ENCODE data around the gene ZNF654. TPM values are rescaled to one million over a fixed set of nuclear protein-coding genes. Genes with fewer than 3 reads are reported as not detected.
A peak's percentile ranks its signal among the peaks of the same experiment; 100 is the strongest.
"Not testable (repeated sequence)": the region's sequence is repeated elsewhere in the genome, so short reads cannot be mapped to it uniquely, and the experiment has no call there.

ZNF654 gene
- 11.2 and 13.6 TPM in 2 replicates for total RNA-seq

DNA sequence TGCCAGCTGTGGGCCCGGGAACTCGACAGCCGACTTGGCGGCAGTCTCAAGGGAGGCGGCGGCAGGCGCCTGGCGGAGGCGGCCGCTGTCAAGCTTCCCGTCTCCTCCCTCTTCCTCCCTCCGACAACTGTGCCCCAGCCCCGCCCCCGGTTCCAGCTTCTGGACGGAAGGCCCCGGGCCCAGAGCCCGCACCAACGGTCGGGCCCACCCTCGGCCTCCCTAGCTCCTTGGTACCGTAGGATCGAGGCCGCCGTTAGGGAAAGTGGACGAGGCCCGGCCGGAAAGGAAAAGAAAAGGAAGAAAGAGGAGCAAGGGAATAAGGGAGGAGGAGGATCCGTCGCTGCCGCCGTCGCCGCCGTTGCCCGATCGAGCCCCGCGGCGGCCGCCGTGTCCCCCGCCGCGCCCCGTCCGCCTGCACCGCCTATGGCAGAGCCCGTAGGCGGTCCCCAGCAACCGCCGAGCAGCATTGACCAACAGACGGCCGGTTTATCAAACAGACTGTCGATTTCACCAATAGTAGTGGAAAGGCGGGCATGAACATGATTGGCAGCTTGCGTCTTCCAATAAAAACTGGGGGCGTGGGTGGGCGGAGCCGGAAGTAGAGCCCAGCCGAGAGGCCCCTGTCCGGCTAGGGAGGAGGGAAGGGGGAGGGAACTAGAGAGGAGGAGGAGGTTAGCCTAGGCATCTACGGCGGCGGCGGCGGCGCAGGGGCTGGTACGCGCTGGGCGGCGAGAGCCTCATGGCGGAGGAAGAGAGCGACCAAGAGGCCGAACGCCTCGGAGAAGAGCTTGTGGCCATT, at the start of gene ZNF654, which contains the start of gene CGGBP1:
ZNF654 (plus strand) TSS at position 675 of the 799 bp plus-strand sequence; CDS start at position 740, 65 bp downstream.
CGGBP1 (minus strand) TSS at position 425 of the 799 bp plus-strand sequence. CDS start 3,029 bp downstream, outside the sequence.
- ATAC-seq (ENCODE audit: low read depth) (peak; percentile 91), DNase-seq (peak; percentile 98)
- peak within 1 kb of the TSS; percentile 97 for H3K4me3 Mint-ChIP-seq
- peaks cover 58% of the 10 kb centered on the region for H3K4me1 Mint-ChIP-seq
- no peaks in the 10 kb centered on the region for H3K27me3 Mint-ChIP-seq
- peaks cover 37% of the 10 kb centered on the region for H3K36me3 Mint-ChIP-seq (ENCODE audit: low read depth)
- no peaks in the 10 kb centered on the region for H3K9me3 Mint-ChIP-seq
- TF ChIP-seq, protein P1, sequence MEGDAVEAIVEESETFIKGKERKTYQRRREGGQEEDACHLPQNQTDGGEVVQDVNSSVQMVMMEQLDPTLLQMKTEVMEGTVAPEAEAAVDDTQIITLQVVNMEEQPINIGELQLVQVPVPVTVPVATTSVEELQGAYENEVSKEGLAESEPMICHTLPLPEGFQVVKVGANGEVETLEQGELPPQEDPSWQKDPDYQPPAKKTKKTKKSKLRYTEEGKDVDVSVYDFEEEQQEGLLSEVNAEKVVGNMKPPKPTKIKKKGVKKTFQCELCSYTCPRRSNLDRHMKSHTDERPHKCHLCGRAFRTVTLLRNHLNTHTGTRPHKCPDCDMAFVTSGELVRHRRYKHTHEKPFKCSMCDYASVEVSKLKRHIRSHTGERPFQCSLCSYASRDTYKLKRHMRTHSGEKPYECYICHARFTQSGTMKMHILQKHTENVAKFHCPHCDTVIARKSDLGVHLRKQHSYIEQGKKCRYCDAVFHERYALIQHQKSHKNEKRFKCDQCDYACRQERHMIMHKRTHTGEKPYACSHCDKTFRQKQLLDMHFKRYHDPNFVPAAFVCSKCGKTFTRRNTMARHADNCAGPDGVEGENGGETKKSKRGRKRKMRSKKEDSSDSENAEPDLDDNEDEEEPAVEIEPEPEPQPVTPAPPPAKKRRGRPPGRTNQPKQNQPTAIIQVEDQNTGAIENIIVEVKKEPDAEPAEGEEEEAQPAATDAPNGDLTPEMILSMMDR (IDR thresholded peaks at IDR 0.05), result no peak
- ChIA-PET POLR2A (interaction anchor here (0.6 to 2.8 kb wide), 14 partner anchors 9 to 832 kb away, joined by 3 to 81 read pairs (median 6); partner anchors contain the start of genes C3orf38 and CHMP2B), CTCF (interaction anchor here (0.7 to 1.9 kb wide), 2 partner anchors 26 to 54 kb away, joined by 3 to 8 read pairs; no protein-coding TSS in a partner anchor)
- intact Hi-C loops (cut with micrococcal nuclease), result loop anchor here (1.0 to 2.0 kb wide), 5 partner anchors 26 to 831 kb away; partner anchors contain the start of genes C3orf38 and CHMP2B
- peak within 1 kb of the TSS; percentile 97 for H3K27ac Mint-ChIP-seq

DNA sequence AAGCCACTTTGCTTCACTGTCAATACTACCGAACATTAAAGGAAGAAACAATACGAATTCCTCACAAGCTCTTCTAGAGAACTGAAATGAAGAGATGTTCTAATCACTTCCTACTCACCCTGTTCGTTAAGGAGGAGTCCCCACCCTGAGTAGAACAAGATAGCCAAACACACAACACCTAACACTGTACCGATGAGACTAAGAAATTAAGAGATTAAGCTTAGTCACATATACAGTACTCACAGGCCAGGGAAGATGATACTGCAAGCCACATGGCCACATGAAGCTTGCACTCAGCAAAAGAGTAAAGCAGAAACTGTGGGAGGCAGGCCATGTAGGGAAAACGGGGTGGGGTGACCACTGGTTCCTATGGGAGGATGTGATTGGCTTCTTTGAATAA, 48.2 kb upstream of the ZNF654 start:
- no peak overlapping the region for H3K4me3 Mint-ChIP-seq
- no peak for ATAC-seq (ENCODE audit: low read depth)

GRCh38 chr3:88013592-88013991, 45.5 kb upstream of the ZNF654 start:
- Mint-ChIP-seq H3K36me3 (ENCODE audit: low read depth) (no peaks in the 10 kb centered on the region), H3K4me1 (peaks cover 8% of the 10 kb centered on the region), H3K27ac (no peak overlapping the region), H3K4me3 (no peak overlapping the region), H3K27me3 (peaks cover 4% of the 10 kb centered on the region), H3K9me3 (no peaks in the 10 kb centered on the region)
- DNase-seq (no peak), ATAC-seq (ENCODE audit: low read depth) (no peak)
- TF ChIP-seq, protein P1 (IDR thresholded peaks at IDR 0.05), result no peak
- ChIA-PET POLR2A (no interaction called here), CTCF (interaction anchor here (1.5 kb wide), 1 partner anchor 9 kb away, joined by 7 read pairs; no protein-coding TSS in a partner anchor)
- intact Hi-C loops (cut with micrococcal nuclease), result no loop called here

More for the DNA sequence above, 48.2 kb upstream of the ZNF654 start:
- Mint-ChIP-seq H3K27me3 (peaks cover 2% of the 10 kb centered on the region), H3K9me3 (no peaks in the 10 kb centered on the region), H3K27ac (no peak overlapping the region), H3K4me1 (peaks cover 11% of the 10 kb centered on the region), H3K36me3 (ENCODE audit: low read depth) (no peaks in the 10 kb centered on the region)
- TF ChIP-seq, protein P1 (IDR thresholded peaks at IDR 0.05), result no peak
- intact Hi-C loops (cut with micrococcal nuclease), result no loop called here
- DNase-seq, result no peak
- CTCF ChIA-PET, result interaction anchor here (1.0 to 1.4 kb wide), 2 partner anchors 102 to 660 kb away, joined by 3 read pairs; no protein-coding TSS in a partner anchor
- POLR2A ChIA-PET, result no interaction called here

GRCh38 chr3:88015656-88016055, 43.4 kb upstream of the ZNF654 start:
- H3K27ac Mint-ChIP-seq; ATAC-seq (ENCODE audit: low read depth); H3K27me3 Mint-ChIP-seq; H3K4me3 Mint-ChIP-seq; POLR2A ChIA-PET; intact Hi-C loops (cut with micrococcal nuclease); CTCF ChIA-PET; DNase-seq; H3K36me3 Mint-ChIP-seq (ENCODE audit: low read depth); H3K4me1 Mint-ChIP-seq; H3K9me3 Mint-ChIP-seq: not testable (repeated sequence)

DNA sequence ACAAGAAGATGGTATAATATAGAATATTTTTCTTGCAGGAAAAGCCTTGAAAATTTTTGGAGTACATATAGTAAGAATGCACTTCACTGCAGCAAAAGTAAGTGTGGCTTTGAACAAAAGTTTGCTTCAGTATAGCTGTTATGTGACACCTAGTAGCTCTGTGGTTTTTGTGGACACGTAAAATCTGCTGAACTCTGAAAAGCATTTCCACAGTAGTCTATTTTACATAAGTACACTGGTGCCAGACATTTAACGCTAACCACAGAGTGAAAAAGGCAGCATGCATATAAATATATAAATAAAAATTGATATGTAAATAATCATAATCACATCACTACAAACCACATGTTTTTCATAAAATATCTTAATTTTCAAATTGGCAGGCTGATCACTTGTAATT, 40.0 kb upstream of the ZNF654 start:
- no peak overlapping the region for H3K27ac Mint-ChIP-seq
- no peaks in the 10 kb centered on the region for H3K4me1 Mint-ChIP-seq
- H3K4me3 Mint-ChIP-seq, result no peak overlapping the region
- DNase-seq, result no peak
- no peaks in the 10 kb centered on the region for H3K36me3 Mint-ChIP-seq (ENCODE audit: low read depth)
- H3K27me3 Mint-ChIP-seq, result peaks cover 4% of the 10 kb centered on the region
- TF ChIP-seq, protein P1 (IDR thresholded peaks at IDR 0.05), result no peak
- CTCF ChIA-PET, result no interaction called here
- intact Hi-C loops (cut with micrococcal nuclease), result no loop called here
- no peak for ATAC-seq (ENCODE audit: low read depth)
- POLR2A ChIA-PET, result no interaction called here
- no peaks in the 10 kb centered on the region for H3K9me3 Mint-ChIP-seq
